GM21515 (cell line): ENCODE measurements around the gene KREMEN1.

ENCODE experiments used
- ATAC-seq: cut with Tn5 transposase; IDR thresholded peaks from one replicate; pipeline ENCODE4 v1.9.1; 2021; ENCODE audit not compliant: unreplicated experiment

The KREMEN1 gene

GRCh38 chr22:29048822-29049654 is 23.8 kb upstream of the KREMEN1 start:
- ATAC-seq = no peak

- no peak for ATAC-seq
These were observed 23.1 kb upstream of the KREMEN1 start for GRCh38 chr22:29049655-29050263.

- ATAC-seq = no peak
These were observed 22.4 kb upstream of the KREMEN1 start for GRCh38 chr22:29050457-29050856.

GRCh38 chr22:29053048-29053702 is 19.7 kb upstream of the KREMEN1 start:
- no peak for ATAC-seq

- no peak for ATAC-seq
These were observed 18.5 kb upstream of the KREMEN1 start for GRCh38 chr22:29054251-29054767.

GRCh38 chr22:29055192-29055830 is 17.5 kb upstream of the KREMEN1 start:
- ATAC-seq = no peak

- ATAC-seq = no peak
These were observed 16.4 kb upstream of the KREMEN1 start for GRCh38 chr22:29056472-29056871.

- ATAC-seq = no peak
These were observed 12.5 kb upstream of the KREMEN1 start for GRCh38 chr22:29060251-29060869.

- ATAC-seq = no peak
These were observed 11.9 kb upstream of the KREMEN1 start for GRCh38 chr22:29060931-29061330.

- ATAC-seq = no peak
These were observed 11.1 kb upstream of the KREMEN1 start, which contains the start of gene C22orf31 for GRCh38 chr22:29061773-29062172. Gene C22orf31, minus strand, starts transcription at chr22:29061831. Its CDS starts 39 bp downstream, at chr22:29061792.

- no peak for ATAC-seq
These were observed 10.5 kb upstream of the KREMEN1 start for GRCh38 chr22:29062286-29062821.

- ATAC-seq = no peak
These were observed 7.2 kb upstream of the KREMEN1 start for GRCh38 chr22:29065468-29066190.

- no peak for ATAC-seq
These were observed 3.4 kb upstream of the KREMEN1 start for GRCh38 chr22:29069463-29069862.

- ATAC-seq = no peak
These were observed 2.3 kb upstream of the KREMEN1 start for GRCh38 chr22:29070490-29070889.

- ATAC-seq = no peak
These were observed 1.4 kb upstream of the KREMEN1 start for GRCh38 chr22:29071261-29072045.

- peak; percentile 85 for ATAC-seq
These were observed 449 bp upstream of the KREMEN1 start for GRCh38 chr22:29072193-29072978.

- no peak for ATAC-seq
These were observed 912 bp downstream of the KREMEN1 start for GRCh38 chr22:29073618-29074275.
